MCF 10A (cell line): ENCODE measurements around the gene FXYD6. TPM values are rescaled to one million over a fixed set of nuclear protein-coding genes. Genes with fewer than 3 reads are reported as not detected.

Source experiments
- BruUV-seq: library from RNA; stranded (reverse); fragments of 400-500 nt; replicated peaks from 2 replicates; lab custom pipeline; 2021; lab: Mats Ljungman, UMichigan
- CTCF ChIA-PET: fragments of 300-600 bp; sonication (Branson Sonifier 250); formaldehyde crosslinking; extraction: SDS; loops from one replicate; lab custom pipeline; 2021; ENCODE audit warnings: antibody characterized with exemption, inconsistent platforms; lab: Yijun Ruan, JAX
- POLR2A ChIA-PET: fragments of 300-600, 350-650 bp; sonication (Branson Sonifier 250); formaldehyde crosslinking; extraction: SDS; loops from one replicate; lab custom pipeline; 2020; ENCODE audit warnings: antibody characterized with exemption, inconsistent platforms; lab: Yijun Ruan, JAX
- DNase-seq: peaks from one replicate; pipeline ENCODE4 v3.0.0-alpha.2; 2018; ENCODE audit not compliant: unreplicated experiment
- H3K27ac Mint-ChIP-seq: one replicate; pipeline ENCODE4 v1.8.0; 2022; ENCODE audit warnings: mild to moderate bottlenecking, low read depth, mixed read lengths; ENCODE audit not compliant: unreplicated experiment
- H3K27me3 Mint-ChIP-seq: one replicate; pipeline ENCODE4 v1.8.0; 2022; ENCODE audit warnings: mixed read lengths; ENCODE audit not compliant: insufficient read depth, unreplicated experiment
- H3K36me3 Mint-ChIP-seq: one replicate; pipeline ENCODE4 v1.8.0; 2022; ENCODE audit warnings: mild to moderate bottlenecking, moderate library complexity, mixed read lengths; ENCODE audit not compliant: insufficient read depth, unreplicated experiment
- H3K4me1 Mint-ChIP-seq: one replicate; pipeline ENCODE4 v1.8.0; 2022; ENCODE audit warnings: mixed read lengths; ENCODE audit not compliant: insufficient read depth, unreplicated experiment
- H3K4me3 Mint-ChIP-seq: one replicate; pipeline ENCODE4 v1.8.0; 2022; ENCODE audit warnings: mild to moderate bottlenecking, moderate library complexity, mixed read lengths; ENCODE audit not compliant: unreplicated experiment
- H3K9me3 Mint-ChIP-seq: one replicate; pipeline ENCODE4 v1.8.0; 2022; ENCODE audit warnings: mixed read lengths; ENCODE audit not compliant: unreplicated experiment
- CTCF ChIP-seq: fragments of 200-600 bp; IDR thresholded peaks from one replicate; pipeline ENCODE4 v1.8.0; 2022; ENCODE audit warnings: antibody characterized with exemption, mild to moderate bottlenecking; ENCODE audit not compliant: unreplicated experiment
- intact Hi-C: fragments of 100-400 bp; cut with micrococcal nuclease; formaldehyde crosslinking; loops from 2 replicates; pipeline ENCODE4 v1.14.1; 2022
- total RNA-seq: library from RNA; stranded (reverse); gene quantifications from 2 replicates; pipeline ENCODE4 v1.2.3, GENCODE V29; 2022

Gene FXYD6
- total RNA-seq, 1 experiment from 2014 or later: not detected

- Mint-ChIP-seq H3K27me3 (peaks cover 21% of the 10 kb centered on the region), H3K4me3 (no peak overlapping the region), H3K36me3 (no peaks in the 10 kb centered on the region), H3K9me3 (no peaks in the 10 kb centered on the region), H3K27ac (no peak overlapping the region), H3K4me1 (peaks cover 12% of the 10 kb centered on the region)
- no TSS peak for BruUV-seq
- ChIA-PET CTCF (interaction anchor here (0.9 to 2.2 kb wide), 4 partner anchors 10 to 344 kb away, joined by 4 to 7 read pairs (median 6); no protein-coding TSS in a partner anchor), POLR2A (no interaction called here)
- no peak for DNase-seq
- intact Hi-C loops: no loop called here
- no peak for TF ChIP-seq CTCF
These were observed 48.6 kb downstream of the FXYD6 start for GRCh38 chr11:117827521-117828511.

- Mint-ChIP-seq H3K27me3 (peaks cover 20% of the 10 kb centered on the region), H3K9me3 (no peaks in the 10 kb centered on the region), H3K36me3 (no peaks in the 10 kb centered on the region), H3K27ac (no peak overlapping the region), H3K4me3 (no peak overlapping the region), H3K4me1 (peaks cover 12% of the 10 kb centered on the region)
- intact Hi-C loops: no loop called here
- DNase-seq: no peak
- no TSS peak for BruUV-seq
- no peak for TF ChIP-seq CTCF
- ChIA-PET CTCF (interaction anchor here (0.9 to 2.2 kb wide), 3 partner anchors 9 to 345 kb away, joined by 4 to 6 read pairs (median 5); no protein-coding TSS in a partner anchor), POLR2A (no interaction called here)
These were observed 49.6 kb downstream of the FXYD6 start for GRCh38 chr11:117826832-117827231.

GRCh38 chr11:117826190-117826570, 50.3 kb downstream of the FXYD6 start:
- Mint-ChIP-seq H3K4me3 (no peak overlapping the region), H3K27me3 (peaks cover 14% of the 10 kb centered on the region), H3K36me3 (no peaks in the 10 kb centered on the region), H3K27ac (no peak overlapping the region), H3K4me1 (peaks cover 12% of the 10 kb centered on the region), H3K9me3 (no peaks in the 10 kb centered on the region)
- DNase-seq: no peak
- TF ChIP-seq CTCF: no peak
- BruUV-seq: no TSS peak
- ChIA-PET POLR2A (no interaction called here), CTCF (interaction anchor here (0.7 to 2.8 kb wide), 3 partner anchors 10 to 102 kb away, joined by 3 to 12 read pairs (median 6); no protein-coding TSS in a partner anchor)
- intact Hi-C loops: no loop called here

- no peak for DNase-seq
- Mint-ChIP-seq H3K27me3 (peaks cover 9% of the 10 kb centered on the region), H3K4me3 (no peak overlapping the region), H3K27ac (no peak overlapping the region), H3K4me1 (peaks cover 12% of the 10 kb centered on the region), H3K9me3 (no peaks in the 10 kb centered on the region), H3K36me3 (no peaks in the 10 kb centered on the region)
- no TSS peak for BruUV-seq
- POLR2A ChIA-PET: no interaction called here
- intact Hi-C loops: no loop called here
- CTCF ChIA-PET: interaction anchor here (0.7 to 2.8 kb wide), 5 partner anchors 10 to 121 kb away, joined by 3 to 12 read pairs (median 9); no protein-coding TSS in a partner anchor
- TF ChIP-seq CTCF: no peak
These were observed 50.8 kb downstream of the FXYD6 start for GRCh38 chr11:117825538-117826189.
